Prostate gland (tissue), 2 donors: ENCODE results near the gene BRD1. TPM values are rescaled to one million over a fixed set of nuclear protein-coding genes. Genes with fewer than 3 reads are reported as not detected.

Source experiments
- DNase-seq: peaks from one replicate; pipeline ENCODE4 v3.0.0-alpha.2; 2019; ENCODE audit warnings: low spot score
- H3K27ac ChIP-seq, 2 donors: fragments of 200-600 bp; sonication (generic); 2 replicates each; pipeline ENCODE4 v1.5.1; 2017 to 2019
- H3K27me3 ChIP-seq: fragments of 200-600 bp; sonication (generic); replicated peaks from 2 replicates; pipeline ENCODE4 v1.5.1; 2019; ENCODE audit not compliant: insufficient read depth
- H3K36me3 ChIP-seq, 2 donors: fragments of 200-600 bp; sonication (generic); 1 replicate in 1 of 2; 2 replicates in 1 of 2; pipeline versions ENCODE4 v1.5.1 to v1.8.1; 2017 to 2019
- H3K4me1 ChIP-seq: fragments of 200-600 bp; sonication (generic); replicated peaks from 2 replicates; pipeline ENCODE4 v1.5.1; 2019
- H3K4me3 ChIP-seq, 2 donors: fragments of 200-600 bp; sonication (generic); 2 replicates each; pipeline ENCODE4 v1.5.1; 2017 to 2019
- H3K9me3 ChIP-seq: fragments of 200-600 bp; sonication (generic); 2 replicates; pipeline ENCODE4 v1.5.1; 2017
- CTCF ChIP-seq, 4 experiments: fragments of 200-600 bp in 2 of 4; fragments of 450-650 bp in 2 of 4; sonication (generic) in 2 of 4; IDR thresholded peaks; 1 replicate in 3 of 4; 2 replicates in 1 of 4; pipeline ENCODE4 v1.5.1; 2016 to 2019; ENCODE audit warnings: antibody characterized with exemption in 4 of 4, mild to moderate bottlenecking in 2 of 4, moderate library complexity in 2 of 4
- POLR2A ChIP-seq: fragments of 450-650 bp; IDR thresholded peaks from one replicate; pipeline ENCODE4 v1.6.1; 2016; ENCODE audit warnings: antibody characterized with exemption, mild to moderate bottlenecking
- POLR2AphosphoS5 ChIP-seq: sonication (generic); formaldehyde crosslinking; IDR thresholded peaks from one replicate; pipeline ENCODE4 v1.6.1; 2017; ENCODE audit warnings: antibody characterized with exemption
- WGBS: methylation state at CpG from one replicate; pipeline ENCODE4 v1.1.5; 2018; 5-methylcytosine and 5-hydroxymethylcytosine counted together
- intact Hi-C: fragments of 100-400 bp; cut with DNase I; formaldehyde crosslinking; loops from one replicate; pipeline ENCODE4 v1.14.2; 2022
- total RNA-seq, 2 donors: library from RNA; depleted of rRNA; stranded (reverse); fragments of >200 nt; gene quantifications; one replicate each; pipeline ENCODE4 v1.1.0, GENCODE V29; 2016

BRD1 gene
- total RNA-seq, 2 donors from 2014 or later: 40.3 to 74.2 TPM

DNA sequence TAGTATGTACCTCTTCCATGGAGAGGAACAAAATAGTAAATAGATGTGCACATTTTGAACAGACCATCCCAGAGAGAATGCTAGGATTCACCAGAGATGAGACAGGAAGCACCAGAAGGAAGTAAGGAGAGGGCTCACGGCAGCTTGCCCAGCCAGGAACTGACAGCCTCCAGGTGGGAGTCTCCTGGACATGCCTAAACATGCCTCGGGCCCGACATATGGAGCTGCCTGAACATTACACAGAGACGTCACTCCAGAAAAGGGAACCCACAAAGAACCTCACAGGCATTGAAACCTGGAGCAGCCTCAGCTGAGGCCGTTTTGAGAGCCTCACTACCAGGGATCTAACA is 67.4 kb downstream of the BRD1 start:
- Histone ChIP-seq H3K9me3 (no peaks in the 10 kb centered on the region), H3K4me1 (no peaks in the 10 kb centered on the region), H3K27ac (no peak overlapping the region), H3K4me3 (no peak overlapping the region), H3K27me3 (no peaks in the 10 kb centered on the region), H3K36me3 (no peaks in the 10 kb centered on the region)
- TF ChIP-seq POLR2AphosphoS5: no peak
- TF ChIP-seq POLR2A: no peak
- TF ChIP-seq CTCF (IDR thresholded peaks at IDR 0.05): no peak
- no peak for DNase-seq
- 64% methylated on average over 5 of the region's 5 CpGs for WGBS
- intact Hi-C loops: no loop called here

DNA sequence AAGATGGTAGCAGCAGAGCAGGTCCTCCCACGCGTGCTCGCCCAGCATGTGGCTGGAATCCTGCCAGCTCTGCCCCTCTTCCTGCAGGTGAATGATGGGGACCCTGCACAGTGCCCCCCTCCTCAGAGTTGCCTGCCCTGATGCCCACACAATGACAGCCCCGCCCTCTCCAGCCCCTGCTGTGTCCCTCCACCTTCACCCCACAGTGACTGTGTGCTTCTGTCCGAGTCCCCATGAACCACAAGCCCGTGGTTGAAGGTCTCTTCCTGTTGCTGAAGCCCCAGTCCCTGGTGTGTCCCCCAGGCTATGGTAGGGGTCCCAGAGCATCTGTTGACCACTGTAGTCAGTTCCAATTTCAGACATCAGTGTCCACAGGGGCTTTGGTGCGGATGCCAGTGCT is 71.0 kb downstream of the BRD1 start:
- Histone ChIP-seq H3K27me3 (no peaks in the 10 kb centered on the region), H3K4me1 (no peaks in the 10 kb centered on the region), H3K4me3 (no peak overlapping the region), H3K36me3 (no peaks in the 10 kb centered on the region), H3K27ac (no peak overlapping the region), H3K9me3 (no peaks in the 10 kb centered on the region)
- no peak for DNase-seq
- intact Hi-C loops: no loop called here
- no peak for TF ChIP-seq CTCF (IDR thresholded peaks at IDR 0.05)
- TF ChIP-seq POLR2AphosphoS5: no peak
- no peak for TF ChIP-seq POLR2A
- WGBS: 87% methylated on average over 7 of the region's 7 CpGs

DNA sequence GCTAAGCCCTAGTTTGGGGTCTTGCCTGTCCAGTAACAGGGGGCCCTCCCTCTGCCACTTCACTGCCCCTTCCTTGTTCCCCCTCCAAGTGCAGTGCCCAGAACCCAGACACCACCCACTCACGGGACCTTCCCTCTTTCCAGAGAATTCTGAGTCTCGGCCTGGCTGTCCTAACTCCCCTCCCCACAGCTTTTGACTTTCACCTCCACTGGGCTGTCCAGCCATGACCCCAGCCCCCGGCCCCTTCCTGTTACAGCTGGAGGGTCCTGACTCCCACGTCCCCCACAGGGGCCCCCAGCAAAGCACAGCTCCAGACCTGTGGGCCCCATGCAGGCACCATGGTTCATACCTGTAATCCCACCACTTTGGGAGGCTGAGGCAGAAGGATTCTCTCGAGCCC is 71.5 kb downstream of the BRD1 start:
- DNase-seq: no peak
- no peaks in the 10 kb centered on the region for H3K4me1 ChIP-seq
- intact Hi-C loops: no loop called here
- no peaks in the 10 kb centered on the region for H3K27me3 ChIP-seq
- H3K4me3 ChIP-seq: no peak overlapping the region
- TF ChIP-seq POLR2AphosphoS5 (no peak), CTCF (IDR thresholded peaks at IDR 0.05) (no peak), POLR2A (no peak)
- WGBS: 86% methylated on average over 5 of the region's 5 CpGs
- H3K36me3 ChIP-seq: no peaks in the 10 kb centered on the region
- no peaks in the 10 kb centered on the region for H3K9me3 ChIP-seq
- H3K27ac ChIP-seq: no peak overlapping the region

GRCh38 chr22:49755631-49756001 is 72.1 kb downstream of the BRD1 start:
- intact Hi-C loops: no loop called here
- DNase-seq: no peak
- H3K27me3 ChIP-seq: no peaks in the 10 kb centered on the region
- 84% methylated on average over 10 of the region's 10 CpGs for WGBS
- H3K4me1 ChIP-seq: no peaks in the 10 kb centered on the region
- H3K9me3 ChIP-seq: no peaks in the 10 kb centered on the region
- H3K4me3 ChIP-seq: no peak overlapping the region
- no peak overlapping the region for H3K27ac ChIP-seq
- H3K36me3 ChIP-seq: no peaks in the 10 kb centered on the region
- no peak for TF ChIP-seq POLR2A
- no peak for TF ChIP-seq POLR2AphosphoS5
- TF ChIP-seq CTCF (IDR thresholded peaks at IDR 0.05): no peak

GRCh38 chr22:49754696-49755630 is 72.7 kb downstream of the BRD1 start:
- H3K27me3 ChIP-seq: no peaks in the 10 kb centered on the region
- H3K27ac ChIP-seq: no peak overlapping the region
- intact Hi-C loops: no loop called here
- H3K9me3 ChIP-seq: no peaks in the 10 kb centered on the region
- 40% methylated on average over 22 of the region's 25 CpGs for WGBS
- no peak overlapping the region for H3K4me3 ChIP-seq
- no peaks in the 10 kb centered on the region for H3K4me1 ChIP-seq
- H3K36me3 ChIP-seq: no peaks in the 10 kb centered on the region
- no peak for DNase-seq
- TF ChIP-seq POLR2AphosphoS5 (no peak), POLR2A (no peak), CTCF (IDR thresholded peaks at IDR 0.05) (no peak)
